H9 (cell line): ENCODE data around the gene TERT. TPM values are rescaled to one million over a fixed set of nuclear protein-coding genes. Genes with fewer than 3 reads are reported as not detected.

Source experiments
- DNase-seq: peaks from one replicate; pipeline ENCODE4 v3.0.0-alpha.2; 2017
- H2AFZ ChIP-seq: one replicate; pipeline ENCODE4 v1.6.1; 2013; ENCODE audit warnings: mild to moderate bottlenecking, low read length, control low read depth, moderate library complexity
- H2AK5ac ChIP-seq: 2 replicates; pipeline ENCODE4 v1.6.1; 2013; ENCODE audit warnings: low read length, control low read depth, mixed read lengths; ENCODE audit not compliant: insufficient read length
- H2BK120ac ChIP-seq: one replicate; pipeline ENCODE4 v1.6.1; 2013; ENCODE audit warnings: low read depth, mild to moderate bottlenecking, low read length, control low read depth, inconsistent platforms; ENCODE audit not compliant: poor library complexity, severe bottlenecking
- H2BK12ac ChIP-seq: 2 replicates; pipeline ENCODE4 v1.6.1; 2013; ENCODE audit warnings: low read length, control low read depth, mixed read lengths, low read depth; ENCODE audit not compliant: insufficient read length
- H2BK15ac ChIP-seq: 2 replicates; pipeline ENCODE4 v1.6.1; 2013; ENCODE audit warnings: low read depth, low read length, control low read depth
- H2BK20ac ChIP-seq: one replicate; pipeline ENCODE4 v1.6.1; 2013; ENCODE audit warnings: low read depth, mild to moderate bottlenecking, low read length, control low read depth, inconsistent platforms; ENCODE audit not compliant: poor library complexity, severe bottlenecking
- H2BK5ac ChIP-seq: 2 replicates; pipeline ENCODE4 v1.6.1; 2013; ENCODE audit warnings: low read length, control low read depth, mixed read lengths; ENCODE audit not compliant: insufficient read length
- H3K14ac ChIP-seq: 2 replicates; pipeline ENCODE4 v1.6.1; 2013; ENCODE audit warnings: low read length, control low read depth; ENCODE audit not compliant: insufficient read depth
- H3K18ac ChIP-seq: 2 replicates; pipeline ENCODE4 v1.6.1; 2013; ENCODE audit warnings: low read depth, mild to moderate bottlenecking, mixed read lengths, low read length, control low read depth; ENCODE audit not compliant: insufficient read length
- H3K23ac ChIP-seq: 2 replicates; pipeline ENCODE4 v1.6.1; 2013; ENCODE audit warnings: low read length, control low read depth, mixed read lengths, low read depth; ENCODE audit not compliant: insufficient read length
- H3K23me2 ChIP-seq: 2 replicates; pipeline ENCODE4 v1.6.1; 2013; ENCODE audit warnings: low read depth, mild to moderate bottlenecking, mixed read lengths, low read length, control low read depth; ENCODE audit not compliant: insufficient read length, poor library complexity, severe bottlenecking
- H3K27ac ChIP-seq: 2 replicates; pipeline ENCODE4 v1.5.1; 2013; ENCODE audit warnings: low read length, control low read depth, mixed read lengths, low read depth; ENCODE audit not compliant: insufficient read length
- H3K27me3 ChIP-seq: 2 replicates; pipeline ENCODE4 v1.6.1; 2013; ENCODE audit warnings: low read length, control low read depth, inconsistent platforms; ENCODE audit not compliant: insufficient read depth
- H3K4ac ChIP-seq: 2 replicates; pipeline ENCODE4 v1.6.1; 2013; ENCODE audit warnings: low read depth, mild to moderate bottlenecking, control low read depth, inconsistent platforms, low read length, moderate library complexity
- H3K4me1 ChIP-seq: 2 replicates; pipeline ENCODE4 v1.6.1; 2013; ENCODE audit warnings: low read length, control low read depth, inconsistent platforms; ENCODE audit not compliant: insufficient read depth
- H3K4me2 ChIP-seq: 2 replicates; pipeline ENCODE4 v1.6.1; 2013; ENCODE audit warnings: low read length, control low read depth, mixed read lengths; ENCODE audit not compliant: insufficient read length, insufficient read depth
- H3K56ac ChIP-seq: 2 replicates; pipeline ENCODE4 v1.6.1; 2013; ENCODE audit warnings: low read depth, mild to moderate bottlenecking, mixed read lengths, low read length, control low read depth; ENCODE audit not compliant: insufficient read length
- H3K79me1 ChIP-seq: 2 replicates; pipeline ENCODE4 v1.6.1; 2013; ENCODE audit warnings: low read depth, mild to moderate bottlenecking, moderate library complexity, low read length, control low read depth, inconsistent platforms; ENCODE audit not compliant: insufficient read depth, poor library complexity, severe bottlenecking
- H3K79me2 ChIP-seq: 2 replicates; pipeline ENCODE4 v1.6.1; 2013; ENCODE audit warnings: low read length, control low read depth, inconsistent platforms; ENCODE audit not compliant: insufficient read depth
- H3K9ac ChIP-seq: 2 replicates; pipeline ENCODE4 v1.6.1; 2013; ENCODE audit warnings: low read length, control low read depth, mixed read lengths; ENCODE audit not compliant: insufficient read length; ENCODE audit errors: extremely low read depth
- H3K9me3 ChIP-seq: one replicate; pipeline ENCODE4 v1.6.1; 2013; ENCODE audit warnings: low read depth, low read length, inconsistent platforms; ENCODE audit not compliant: control insufficient read depth
- H3T11ph ChIP-seq: one replicate; pipeline ENCODE4 v1.6.1; 2013; ENCODE audit warnings: mild to moderate bottlenecking, low read length, control low read depth, inconsistent platforms
- H4K20me1 ChIP-seq: one replicate; pipeline ENCODE4 v1.6.1; 2013; ENCODE audit not compliant: control insufficient read depth, insufficient read length, insufficient read depth
- H4K5ac ChIP-seq: 2 replicates; pipeline ENCODE4 v1.6.1; 2013; ENCODE audit warnings: low read depth, mild to moderate bottlenecking, mixed read lengths, low read length, control low read depth; ENCODE audit not compliant: insufficient read length
- H4K8ac ChIP-seq: replicated peaks from 2 replicates; pipeline ENCODE4 v1.6.1; 2013; ENCODE audit warnings: low read length, control low read depth, mixed read lengths, low read depth; ENCODE audit not compliant: insufficient read length
- H4K91ac ChIP-seq: 2 replicates; pipeline ENCODE4 v1.6.1; 2013; ENCODE audit warnings: low read depth, mild to moderate bottlenecking, moderate library complexity, mixed read lengths, low read length, control low read depth; ENCODE audit not compliant: insufficient read length
- H3K27ac Mint-ChIP-seq, 3 experiments: 2 replicates in 2 of 3; 3 replicates in 1 of 3; pipeline ENCODE4 v1.8.0; 2020 to 2021; ENCODE audit warnings: mixed read lengths in 3 of 3, mild to moderate bottlenecking in 1 of 3, moderate library complexity in 1 of 3
- H3K27me3 Mint-ChIP-seq: 2 replicates; pipeline ENCODE4 v1.8.0; 2021; ENCODE audit warnings: low read depth, mild to moderate bottlenecking, moderate library complexity, mixed read lengths
- H3K36me3 Mint-ChIP-seq, 3 experiments: 2 replicates in 2 of 3; 3 replicates in 1 of 3; pipeline ENCODE4 v1.8.0; 2020 to 2021; ENCODE audit warnings: low read depth in 3 of 3, mixed read lengths in 3 of 3; ENCODE audit not compliant: insufficient read depth in 1 of 3
- H3K4me1 Mint-ChIP-seq, 2 experiments: 2 replicates each; pipeline ENCODE4 v1.8.0; 2020; ENCODE audit warnings: mixed read lengths in 2 of 2
- H3K4me3 Mint-ChIP-seq, 2 experiments: 2 replicates in 1 of 2; 3 replicates in 1 of 2; pipeline ENCODE4 v1.8.0; 2020 to 2021; ENCODE audit warnings: mild to moderate bottlenecking in 2 of 2, mixed read lengths in 2 of 2, moderate library complexity in 1 of 2
- H3K9me3 Mint-ChIP-seq, 2 experiments: 2 replicates in 1 of 2; 3 replicates in 1 of 2; pipeline ENCODE4 v1.8.0; 2020; ENCODE audit warnings: mild to moderate bottlenecking in 2 of 2, mixed read lengths in 2 of 2, moderate library complexity in 1 of 2
- CTCF ChIP-seq: fragments of 200-600 bp; sonication (generic); conservative IDR thresholded peaks from 3 replicates; pipeline ENCODE4 v1.8.0; 2021; ENCODE audit warnings: antibody characterized with exemption, mild to moderate bottlenecking
- WGBS: extraction: QIAGEN DNeasy Blood & Tissue Kit; methylation state at CpG from one replicate; pipeline ENCODE4 v1.1.7; 2013; ENCODE audit warnings: missing lambda C conversion rate, low lambda C conversion rate, mixed read lengths; ENCODE audit not compliant: insufficient read length; ENCODE audit errors: extremely low coverage; 5-methylcytosine and 5-hydroxymethylcytosine counted together
- total RNA-seq: library from RNA; stranded (reverse); gene quantifications from 2 replicates; pipeline ENCODE4 v1.2.1, GENCODE V29; 2021

TERT gene
- total RNA-seq, 1 experiment from 2014 or later = 15.5 TPM

GRCh38 chr5:1249366-1250280, 45.2 kb downstream of the TERT start:
- Histone ChIP-seq H2BK120ac (no peak overlapping the region), H2AFZ (no peak overlapping the region), H3K79me2 (no peaks in the 10 kb centered on the region), H4K91ac (no peak overlapping the region), H3K27me3 (no peaks in the 10 kb centered on the region), H2BK15ac (no peak overlapping the region), H3K9ac (no peak overlapping the region), H3K9me3 (no peaks in the 10 kb centered on the region), H3K56ac (no peak overlapping the region), H3K14ac (no peak overlapping the region; the same call in 1 of the 2 replicates), H4K5ac (no peak overlapping the region), H3K4me1 (no peaks in the 10 kb centered on the region), H2AK5ac (no peak overlapping the region), H3K23me2 (no peaks in the 10 kb centered on the region), H3K4ac (no peak overlapping the region), H2BK12ac (no peak overlapping the region), H4K8ac (no peak overlapping the region), H3K23ac (no peak overlapping the region), H3K4me2 (no peak overlapping the region), H2BK5ac (no peak overlapping the region), H3T11ph (no peak overlapping the region), H3K27ac (no peak overlapping the region), H3K18ac (no peak overlapping the region), H3K79me1 (no peaks in the 10 kb centered on the region), H4K20me1 (no peaks in the 10 kb centered on the region), H2BK20ac (no peak overlapping the region)
- no peaks in the 10 kb centered on the region for H3K36me3 Mint-ChIP-seq
- no peaks in the 10 kb centered on the region for H3K9me3 Mint-ChIP-seq
- H3K27me3 Mint-ChIP-seq = peaks cover 11% of the 10 kb centered on the region
- no CpG with 5 or more reads among the region's 29 CpGs for WGBS
- H3K4me1 Mint-ChIP-seq = peaks cover 2 to 4% of the 10 kb centered on the region in 2 experiments; a peak in 1 of 4 replicates
- TF ChIP-seq CTCF = no peak
- no peak overlapping the region for H3K27ac Mint-ChIP-seq
- DNase-seq = no peak
- no peak overlapping the region for H3K4me3 Mint-ChIP-seq
